ENCODE results near the gene VTI1A. TPM values are rescaled to one million over a fixed set of nuclear protein-coding genes. Genes with fewer than 3 reads are reported as not detected.

VTI1A gene
- total and polyA plus RNA-seq, 2 of the 8 experiments (the other 6 are each of a cell fraction or from before 2014, with no cell fraction given): 6.0 to 20.0 TPM

- no peak for TF ChIP-seq NANOG (IDR thresholded peaks at IDR 0.05; ENCODE audit: insufficient read depth, low read depth, low read length, poor library complexity, severe bottlenecking)
Measured at GRCh38 chr10:112767156-112767555, 320.1 kb downstream of the VTI1A start (continued).
